GM21367 (cell line): ENCODE measurements around the gene SLC25A45.
"Not testable (repeated sequence)": the region's sequence is repeated elsewhere in the genome, so short reads cannot be mapped to it uniquely, and the experiment has no call there.

ENCODE experiments used
- ATAC-seq: cut with Tn5 transposase; IDR thresholded peaks from one replicate; pipeline ENCODE4 v1.9.1; 2021; ENCODE audit not compliant: unreplicated experiment

The SLC25A45 gene

GRCh38 chr11:65421794-65422632, 39.6 kb upstream of the SLC25A45 start:
- ATAC-seq: peak; percentile 13

GRCh38 chr11:65420979-65421793, 38.7 kb upstream of the SLC25A45 start:
- ATAC-seq: no peak

GRCh38 chr11:65420506-65420905, 38.1 kb upstream of the SLC25A45 start:
- no peak for ATAC-seq

GRCh38 chr11:65419772-65420481, 37.5 kb upstream of the SLC25A45 start:
- no peak for ATAC-seq

- ATAC-seq: no peak
Observed at GRCh38 chr11:65419460-65419771, 37.0 kb upstream of the SLC25A45 start.

GRCh38 chr11:65418681-65419459, 36.4 kb upstream of the SLC25A45 start:
- peak; percentile 25 for ATAC-seq

- ATAC-seq: no peak
Observed at GRCh38 chr11:65418431-65418680, 35.9 kb upstream of the SLC25A45 start.

- no peak for ATAC-seq
Observed at GRCh38 chr11:65417702-65418430, 35.4 kb upstream of the SLC25A45 start.

GRCh38 chr11:65416841-65417701, 34.6 kb upstream of the SLC25A45 start:
- ATAC-seq: no peak

GRCh38 chr11:65416341-65416824, 33.9 kb upstream of the SLC25A45 start:
- no peak for ATAC-seq

GRCh38 chr11:65415499-65416340, 33.3 kb upstream of the SLC25A45 start:
- no peak for ATAC-seq

GRCh38 chr11:65414776-65415498, 32.5 kb upstream of the SLC25A45 start:
- no peak for ATAC-seq

GRCh38 chr11:65413077-65413664, 30.7 kb upstream of the SLC25A45 start:
- ATAC-seq: not testable (repeated sequence)

GRCh38 chr11:65412271-65413076, 30.0 kb upstream of the SLC25A45 start:
- ATAC-seq: no peak

- ATAC-seq: no peak
Observed at GRCh38 chr11:65411681-65412070, 29.2 kb upstream of the SLC25A45 start.

GRCh38 chr11:65410936-65411680, 28.7 kb upstream of the SLC25A45 start:
- no peak for ATAC-seq
